Neuronal stem cell (in vitro differentiated cells): ENCODE results near the gene CHD5.

ENCODE experiments used
- DNase-seq: peaks from one replicate; pipeline ENCODE4 v3.0.0-alpha.2; 2013; ENCODE audit warnings: low spot score
- H2AFZ ChIP-seq: one replicate; pipeline ENCODE4 v1.6.1; 2013; ENCODE audit warnings: mild to moderate bottlenecking, low read length, inconsistent platforms
- H2AK5ac ChIP-seq: 2 replicates; pipeline ENCODE4 v1.6.1; 2013; ENCODE audit warnings: low read depth, mild to moderate bottlenecking, inconsistent platforms, low read length, moderate library complexity, mixed read lengths
- H2BK120ac ChIP-seq: 2 replicates; pipeline ENCODE4 v1.6.1; 2013; ENCODE audit warnings: low read depth, mild to moderate bottlenecking, inconsistent platforms, low read length, moderate library complexity, mixed read lengths
- H2BK12ac ChIP-seq: one replicate; pipeline ENCODE4 v1.6.1; 2013; ENCODE audit warnings: low read length, inconsistent platforms
- H2BK15ac ChIP-seq: 2 replicates; pipeline ENCODE4 v1.6.1; 2013; ENCODE audit warnings: mild to moderate bottlenecking, low read length, inconsistent platforms, mixed read lengths
- H2BK5ac ChIP-seq: one replicate; pipeline ENCODE4 v1.6.1; 2013; ENCODE audit warnings: inconsistent platforms, mild to moderate bottlenecking, low read length, moderate library complexity
- H3K14ac ChIP-seq: one replicate; pipeline ENCODE4 v1.6.1; 2013; ENCODE audit warnings: low read length, inconsistent platforms
- H3K18ac ChIP-seq: 2 replicates; pipeline ENCODE4 v1.6.1; 2013; ENCODE audit warnings: low read length, inconsistent platforms
- H3K23ac ChIP-seq: 2 replicates; pipeline ENCODE4 v1.6.1; 2013; ENCODE audit warnings: low read depth, mild to moderate bottlenecking, mixed read lengths, low read length, inconsistent platforms; ENCODE audit not compliant: poor library complexity
- H3K27ac ChIP-seq: replicated peaks from 3 replicates; pipeline ENCODE4 v1.5.1; 2013; ENCODE audit warnings: low read length, inconsistent platforms
- H3K27me3 ChIP-seq, 3 experiments: 2 replicates each; pipeline ENCODE4 v1.6.1; 2013; ENCODE audit warnings: low read length in 3 of 3, mild to moderate bottlenecking in 2 of 3, inconsistent platforms in 1 of 3, low read depth in 1 of 3, mixed read lengths in 1 of 3, moderate library complexity in 1 of 3; ENCODE audit not compliant: control insufficient read depth in 3 of 3, insufficient read depth in 3 of 3
- H3K36me3 ChIP-seq, 2 donors: replicated peaks in 1 of 2; 2 replicates each; pipeline ENCODE4 v1.6.1; 2013; ENCODE audit warnings: low read length in 2 of 2; ENCODE audit not compliant: control insufficient read depth in 2 of 2, insufficient read depth in 2 of 2
- H3K4ac ChIP-seq: 2 replicates; pipeline ENCODE4 v1.6.1; 2013; ENCODE audit warnings: inconsistent platforms, mild to moderate bottlenecking, low read length, moderate library complexity
- H3K4me1 ChIP-seq, 2 donors: 1 replicate in 1 of 2; 2 replicates in 1 of 2; pipeline ENCODE4 v1.6.1; 2013; ENCODE audit warnings: low read length in 2 of 2, low read depth in 1 of 2; ENCODE audit not compliant: control insufficient read depth in 2 of 2, insufficient read depth in 1 of 2
- H3K4me2 ChIP-seq: one replicate; pipeline ENCODE4 v1.6.1; 2013; ENCODE audit warnings: mild to moderate bottlenecking, low read length, inconsistent platforms; ENCODE audit not compliant: insufficient read depth, poor library complexity, severe bottlenecking
- H3K4me3 ChIP-seq, 2 donors: 2 replicates each; pipeline ENCODE4 v1.5.1; 2013; ENCODE audit warnings: low read length in 2 of 2, mild to moderate bottlenecking in 2 of 2, inconsistent platforms in 1 of 2, moderate library complexity in 1 of 2
- H3K79me1 ChIP-seq: one replicate; pipeline ENCODE4 v1.6.1; 2013; ENCODE audit warnings: low read depth, mild to moderate bottlenecking, inconsistent platforms, low read length, moderate library complexity
- H3K9ac ChIP-seq: one replicate; pipeline ENCODE4 v1.6.1; 2013; ENCODE audit warnings: mild to moderate bottlenecking, low read depth, low read length, inconsistent platforms; ENCODE audit not compliant: poor library complexity
- H3K9me3 ChIP-seq, 2 donors: replicated peaks in 1 of 2; 2 replicates each; pipeline versions ENCODE3 to v1.6.1; 2013; ENCODE audit warnings: low read length in 2 of 2, mild to moderate bottlenecking in 2 of 2, inconsistent platforms in 1 of 2, low read depth in 1 of 2, mixed read lengths in 1 of 2, moderate library complexity in 1 of 2; ENCODE audit not compliant: control insufficient read depth in 2 of 2, insufficient read depth in 1 of 2
- H4K8ac ChIP-seq: one replicate; pipeline ENCODE4 v1.6.1; 2013; ENCODE audit warnings: low read depth, mild to moderate bottlenecking, inconsistent platforms, low read length, moderate library complexity
- H4K91ac ChIP-seq: one replicate; pipeline ENCODE4 v1.6.1; 2013; ENCODE audit warnings: low read length, low read depth, mild to moderate bottlenecking, inconsistent platforms; ENCODE audit not compliant: poor library complexity
- WGBS, 2 donors: extraction: QIAGEN DNeasy Blood & Tissue Kit; methylation state at CpG; one replicate each; pipeline ENCODE4 v1.1.7; 2013; ENCODE audit warnings: missing lambda C conversion rate in 2 of 2, mixed read lengths in 1 of 2; ENCODE audit not compliant: insufficient read length in 2 of 2, insufficient replicate concordance in 1 of 2; ENCODE audit errors: extremely low coverage in 2 of 2; 5-methylcytosine and 5-hydroxymethylcytosine counted together

The CHD5 gene

DNA sequence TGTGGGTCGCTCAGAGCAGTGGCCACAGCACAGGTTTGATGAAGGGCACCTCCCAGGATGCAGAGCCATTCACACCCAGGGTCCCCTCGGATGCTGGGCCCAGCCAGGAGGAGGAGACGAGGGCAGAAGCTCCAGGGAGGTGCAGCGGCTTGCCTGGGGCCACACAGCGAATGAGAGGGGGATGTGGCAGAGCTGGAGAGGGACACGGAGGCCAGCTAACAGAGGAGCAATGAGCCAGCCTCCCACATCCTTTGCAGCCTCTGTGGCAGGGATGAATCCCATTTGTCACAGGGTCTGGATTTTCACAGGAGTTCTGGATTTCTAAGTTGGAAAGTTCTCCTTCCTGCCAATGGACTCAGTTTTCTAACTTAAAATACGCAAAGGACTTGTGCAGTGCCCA lies 35.9 kb downstream of the CHD5 start:
- no peak overlapping the region for H3K27ac ChIP-seq
- H3K4ac ChIP-seq, result no peak overlapping the region
- WGBS, 2 donors, result no CpG with 5 or more reads among the region's 7 CpGs
- no peak overlapping the region for H2BK120ac ChIP-seq
- no peak overlapping the region for H4K91ac ChIP-seq
- no peak overlapping the region for H2BK5ac ChIP-seq
- no peak overlapping the region for H4K8ac ChIP-seq
- H2AK5ac ChIP-seq, result no peak overlapping the region
- no peaks in the 10 kb centered on the region for H3K9me3 ChIP-seq
- H3K14ac ChIP-seq, result no peak overlapping the region
- no peak overlapping the region for H3K4me3 ChIP-seq
- no peak overlapping the region for H2AFZ ChIP-seq
- H3K23ac ChIP-seq, result no peak overlapping the region
- H3K36me3 ChIP-seq, result no peaks in the 10 kb centered on the region
- no peak overlapping the region for H3K4me2 ChIP-seq
- DNase-seq, result no peak
- H3K18ac ChIP-seq, result no peak overlapping the region
- no peaks in the 10 kb centered on the region for H3K79me1 ChIP-seq
- no peak overlapping the region for H2BK15ac ChIP-seq
- no peak overlapping the region for H3K9ac ChIP-seq
- H3K4me1 ChIP-seq, result peaks cover 3 to 8% of the 10 kb centered on the region in 2 donors
- H2BK12ac ChIP-seq, result no peak overlapping the region
- H3K27me3 ChIP-seq, result peaks cover 0 to 70% (median 15%) of the 10 kb centered on the region in 3 experiments

DNA sequence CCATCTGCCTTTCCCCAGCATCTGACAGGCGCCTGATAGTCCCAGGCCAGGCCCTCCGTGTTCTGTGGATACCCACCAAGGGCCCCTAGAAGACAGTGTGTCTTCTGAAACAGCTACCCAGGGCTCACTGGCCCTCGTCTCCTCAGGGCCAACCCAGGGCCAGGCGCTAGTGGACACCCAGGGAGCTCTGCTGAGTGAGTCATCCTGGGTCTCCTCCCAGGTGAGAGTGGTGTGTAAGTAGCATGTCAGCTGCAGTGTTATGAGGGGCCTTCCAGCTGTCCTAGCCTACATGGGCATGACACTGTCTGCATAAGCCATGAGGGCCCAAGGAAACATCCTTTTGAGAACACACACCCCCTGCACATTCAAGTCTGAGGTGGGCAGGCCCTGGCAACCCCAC lies 36.7 kb downstream of the CHD5 start:
- Histone ChIP-seq H3K36me3 (no peaks in the 10 kb centered on the region), H3K18ac (no peak overlapping the region), H2AK5ac (no peak overlapping the region), H2AFZ (no peak overlapping the region), H2BK5ac (no peak overlapping the region), H2BK12ac (no peak overlapping the region), H3K79me1 (no peaks in the 10 kb centered on the region), H4K8ac (no peak overlapping the region), H2BK120ac (no peak overlapping the region), H3K4me3 (no peak overlapping the region), H3K14ac (no peak overlapping the region), H3K4me1 (peaks cover 0 to 2% of the 10 kb centered on the region in 2 donors), H3K9ac (no peak overlapping the region), H3K27me3 (peaks cover 0 to 71% (median 9%) of the 10 kb centered on the region in 3 experiments), H3K4me2 (no peak overlapping the region), H3K4ac (no peak overlapping the region), H3K9me3 (no peaks in the 10 kb centered on the region), H3K27ac (no peak overlapping the region), H2BK15ac (no peak overlapping the region), H3K23ac (no peak overlapping the region), H4K91ac (no peak overlapping the region)
- no CpG with 5 or more reads among the region's 4 CpGs for WGBS, 2 donors
- DNase-seq, result no peak

DNA sequence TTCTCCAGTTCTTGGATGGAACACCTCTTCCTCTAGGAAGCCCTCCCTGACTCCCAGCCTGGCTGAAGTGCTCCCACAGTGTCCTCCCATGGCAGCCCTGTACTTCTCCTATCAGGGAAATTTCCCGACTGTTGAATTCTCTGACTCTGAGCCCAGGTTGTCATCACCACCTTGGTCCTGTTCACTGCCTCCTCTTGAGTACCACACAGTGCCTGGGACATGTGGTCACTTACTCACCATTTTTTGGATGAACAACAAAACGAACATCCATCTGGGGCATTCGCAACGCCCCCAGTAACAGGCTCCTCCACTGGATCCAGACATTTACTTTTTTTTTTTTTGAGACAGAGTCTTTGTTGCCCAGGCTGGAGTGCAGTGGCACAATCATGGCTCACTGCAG lies 37.4 kb downstream of the CHD5 start:
- Histone ChIP-seq H2AFZ (no peak overlapping the region), H3K36me3 (no peaks in the 10 kb centered on the region), H4K91ac (no peak overlapping the region), H3K18ac (no peak overlapping the region), H3K27me3 (peaks cover 0 to 68% (median 3%) of the 10 kb centered on the region in 3 experiments), H3K4me3 (no peak overlapping the region), H3K27ac (no peak overlapping the region), H3K14ac (no peak overlapping the region), H3K9ac (no peak overlapping the region), H3K4me2 (no peak overlapping the region), H3K4me1 (no peaks in the 10 kb centered on the region), H3K4ac (no peak overlapping the region), H2BK15ac (no peak overlapping the region), H3K79me1 (no peaks in the 10 kb centered on the region), H2BK120ac (no peak overlapping the region), H2BK5ac (no peak overlapping the region), H2BK12ac (no peak overlapping the region), H3K9me3 (no peaks in the 10 kb centered on the region), H4K8ac (no peak overlapping the region), H3K23ac (no peak overlapping the region), H2AK5ac (no peak overlapping the region)
- no CpG with 5 or more reads among the region's 4 CpGs for WGBS, 2 donors
- no peak for DNase-seq

DNA sequence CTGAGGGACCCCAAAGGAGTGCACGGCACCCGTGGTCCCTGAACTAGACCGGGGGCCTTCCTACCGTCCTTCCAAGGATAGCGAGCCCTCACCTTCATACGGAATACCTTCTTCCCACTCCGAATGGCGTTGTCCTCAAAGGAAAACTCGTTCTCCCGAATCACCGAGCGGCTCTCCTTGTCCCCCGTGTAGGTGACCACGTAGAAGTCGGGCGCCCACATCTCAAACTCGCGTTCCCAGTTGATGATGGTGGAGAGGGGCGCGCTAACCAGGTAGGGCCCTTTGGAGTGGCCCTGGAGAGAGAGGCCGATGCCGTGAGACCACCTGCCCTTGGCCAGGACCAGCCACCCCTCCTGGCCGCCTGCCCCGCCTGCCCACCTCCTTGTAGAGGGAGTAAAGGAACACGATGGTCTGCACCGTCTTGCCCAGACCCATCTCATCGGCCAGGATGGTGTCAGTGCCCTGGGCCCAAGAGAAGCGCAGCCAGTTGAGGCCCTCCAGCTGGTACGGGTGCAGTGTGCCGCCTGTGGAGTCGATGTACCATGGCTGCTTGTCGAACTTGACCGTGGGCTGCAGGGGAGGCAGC lies 38.0 kb downstream of the CHD5 start:
- no peak overlapping the region for H3K4me2 ChIP-seq
- peak overlapping the region in 1 of 2 donors; percentile 18 for H3K4me3 ChIP-seq
- no peak overlapping the region for H2BK12ac ChIP-seq
- H2BK120ac ChIP-seq, result no peak overlapping the region
- H2AFZ ChIP-seq, result no peak overlapping the region
- peak overlapping the region; percentile 72 for H3K18ac ChIP-seq
- H3K36me3 ChIP-seq, result no peaks in the 10 kb centered on the region
- no peak for DNase-seq
- H3K9me3 ChIP-seq, result no peaks in the 10 kb centered on the region
- WGBS, 2 donors, result no CpG with 5 or more reads among the region's 33 CpGs
- no peaks in the 10 kb centered on the region for H3K79me1 ChIP-seq
- H3K23ac ChIP-seq, result no peak overlapping the region
- H2BK15ac ChIP-seq, result no peak overlapping the region
- H3K27me3 ChIP-seq, result peaks cover 0 to 68% (median 0%) of the 10 kb centered on the region in 3 experiments
- no peak overlapping the region for H2BK5ac ChIP-seq
- H2AK5ac ChIP-seq, result peak overlapping the region; percentile 32
- H3K27ac ChIP-seq, result no peak overlapping the region
- no peak overlapping the region for H3K4ac ChIP-seq
- no peak overlapping the region for H3K14ac ChIP-seq
- H3K9ac ChIP-seq, result no peak overlapping the region
- H4K91ac ChIP-seq, result no peak overlapping the region
- H4K8ac ChIP-seq, result no peak overlapping the region
- H3K4me1 ChIP-seq, result no peaks in the 10 kb centered on the region
